ENCODE results near the gene ITPR1. TPM values are rescaled to one million over a fixed set of nuclear protein-coding genes. Genes with fewer than 3 reads are reported as not detected.

The ITPR1 gene
- total and polyA plus RNA-seq, 10 of the 15 experiments (the other 5 are each of a cell fraction or from before 2014, with no cell fraction given) = 12.2 to 239 (median 28.4) TPM

DNA sequence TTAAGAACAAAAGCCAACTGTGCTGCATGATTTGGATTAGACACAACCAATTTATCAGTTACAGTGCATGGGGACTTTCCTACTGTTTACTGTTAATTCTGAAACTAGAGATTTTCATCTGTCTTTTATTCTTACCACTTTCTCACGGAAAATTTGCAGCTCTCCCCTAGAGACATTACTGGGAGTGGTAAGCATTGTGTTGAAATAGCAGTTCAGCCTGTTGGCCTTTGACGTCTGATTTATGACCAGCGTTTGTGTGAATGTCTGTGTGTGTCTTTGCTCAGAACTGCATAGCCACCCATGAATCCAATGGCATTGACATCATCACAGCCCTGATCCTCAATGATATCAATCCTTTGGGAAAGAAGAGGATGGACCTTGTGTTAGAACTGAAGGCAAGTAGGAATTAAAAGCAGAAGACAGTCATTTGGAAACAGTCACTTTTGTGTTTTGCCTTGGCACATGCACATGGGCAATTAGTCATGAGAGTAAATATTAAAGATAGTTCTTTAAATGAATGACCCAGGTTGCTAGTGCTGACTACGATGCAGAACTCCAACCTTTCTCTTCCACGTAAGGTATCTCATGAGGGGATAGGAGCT is 283.9 kb downstream of the ITPR1 start (continued):
- TF ChIP-seq, protein P1, sequence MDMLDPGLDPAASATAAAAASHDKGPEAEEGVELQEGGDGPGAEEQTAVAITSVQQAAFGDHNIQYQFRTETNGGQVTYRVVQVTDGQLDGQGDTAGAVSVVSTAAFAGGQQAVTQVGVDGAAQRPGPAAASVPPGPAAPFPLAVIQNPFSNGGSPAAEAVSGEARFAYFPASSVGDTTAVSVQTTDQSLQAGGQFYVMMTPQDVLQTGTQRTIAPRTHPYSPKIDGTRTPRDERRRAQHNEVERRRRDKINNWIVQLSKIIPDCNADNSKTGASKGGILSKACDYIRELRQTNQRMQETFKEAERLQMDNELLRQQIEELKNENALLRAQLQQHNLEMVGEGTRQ (IDR thresholded peaks at IDR 0.05; ENCODE audit: borderline replicate concordance, low read depth, low read length) = no peak
- TF ChIP-seq JUND (IDR thresholded peaks at IDR 0.05; ENCODE audit: low read depth, low read length) = 0 out of 2 replicates have a peak, but pooled peaks have one; percentile 18
- TF ChIP-seq FOXM1 (IDR thresholded peaks at IDR 0.05; ENCODE audit: low read depth, low read length) = peak; percentile 97
- no peak for TF ChIP-seq TBL1XR1 (IDR thresholded peaks at IDR 0.05; ENCODE audit: low read depth, low read length)
- TF ChIP-seq STAT3 (IDR thresholded peaks at IDR 0.05; ENCODE audit: low read depth, low read length) = peak; percentile 73; the same call in 1 of the 2 replicates
- TF ChIP-seq RBBP5 (conservative IDR thresholded peaks at IDR 0.05) = no peak
- TF ChIP-seq RELA (IDR thresholded peaks at IDR 0.05; ENCODE audit: borderline replicate concordance, partially characterized antibody) = peak; percentile 77
- TF ChIP-seq CREM (IDR thresholded peaks at IDR 0.05; ENCODE audit: low read depth) = peak; percentile 81
- no peak for TF ChIP-seq ZNF622 (IDR thresholded peaks at IDR 0.05)
- TF ChIP-seq, protein P2, sequence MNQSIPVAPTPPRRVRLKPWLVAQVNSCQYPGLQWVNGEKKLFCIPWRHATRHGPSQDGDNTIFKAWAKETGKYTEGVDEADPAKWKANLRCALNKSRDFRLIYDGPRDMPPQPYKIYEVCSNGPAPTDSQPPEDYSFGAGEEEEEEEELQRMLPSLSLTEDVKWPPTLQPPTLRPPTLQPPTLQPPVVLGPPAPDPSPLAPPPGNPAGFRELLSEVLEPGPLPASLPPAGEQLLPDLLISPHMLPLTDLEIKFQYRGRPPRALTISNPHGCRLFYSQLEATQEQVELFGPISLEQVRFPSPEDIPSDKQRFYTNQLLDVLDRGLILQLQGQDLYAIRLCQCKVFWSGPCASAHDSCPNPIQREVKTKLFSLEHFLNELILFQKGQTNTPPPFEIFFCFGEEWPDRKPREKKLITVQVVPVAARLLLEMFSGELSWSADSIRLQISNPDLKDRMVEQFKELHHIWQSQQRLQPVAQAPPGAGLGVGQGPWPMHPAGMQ (IDR thresholded peaks at IDR 0.05; ENCODE audit: borderline replicate concordance) = no peak
- peak; percentile 99 for TF ChIP-seq GATAD2B (conservative IDR thresholded peaks at IDR 0.05; ENCODE audit: low read depth)
- TF ChIP-seq, protein P3, sequence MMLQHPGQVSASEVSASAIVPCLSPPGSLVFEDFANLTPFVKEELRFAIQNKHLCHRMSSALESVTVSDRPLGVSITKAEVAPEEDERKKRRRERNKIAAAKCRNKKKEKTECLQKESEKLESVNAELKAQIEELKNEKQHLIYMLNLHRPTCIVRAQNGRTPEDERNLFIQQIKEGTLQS (IDR thresholded peaks at IDR 0.05; ENCODE audit: borderline replicate concordance, extremely low read depth, low read depth, low read length) = no peak
- TF ChIP-seq LARP7 (IDR thresholded peaks at IDR 0.05) = no peak
- TF ChIP-seq, protein P4, sequence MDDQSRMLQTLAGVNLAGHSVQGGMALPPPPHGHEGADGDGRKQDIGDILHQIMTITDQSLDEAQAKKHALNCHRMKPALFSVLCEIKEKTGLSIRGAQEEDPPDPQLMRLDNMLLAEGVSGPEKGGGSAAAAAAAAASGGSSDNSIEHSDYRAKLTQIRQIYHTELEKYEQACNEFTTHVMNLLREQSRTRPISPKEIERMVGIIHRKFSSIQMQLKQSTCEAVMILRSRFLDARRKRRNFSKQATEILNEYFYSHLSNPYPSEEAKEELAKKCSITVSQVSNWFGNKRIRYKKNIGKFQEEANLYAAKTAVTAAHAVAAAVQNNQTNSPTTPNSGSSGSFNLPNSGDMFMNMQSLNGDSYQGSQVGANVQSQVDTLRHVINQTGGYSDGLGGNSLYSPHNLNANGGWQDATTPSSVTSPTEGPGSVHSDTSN (IDR thresholded peaks at IDR 0.05; ENCODE audit: insufficient replicate concordance, low read depth, low read length) = peak; percentile 76
- no peak for TF ChIP-seq MYC (IDR thresholded peaks at IDR 0.05; ENCODE audit: insufficient read depth, insufficient read length, insufficient replicate concordance, low read length, severe bottlenecking)
- no peak for TF ChIP-seq NR2C2 (IDR thresholded peaks at IDR 0.05; ENCODE audit: borderline replicate concordance, control insufficient read depth, insufficient read length, low read depth)
- TF ChIP-seq TAF1 (IDR thresholded peaks at IDR 0.05; ENCODE audit: borderline replicate concordance, low read depth, low read length) = no peak
- TF ChIP-seq, protein P5, sequence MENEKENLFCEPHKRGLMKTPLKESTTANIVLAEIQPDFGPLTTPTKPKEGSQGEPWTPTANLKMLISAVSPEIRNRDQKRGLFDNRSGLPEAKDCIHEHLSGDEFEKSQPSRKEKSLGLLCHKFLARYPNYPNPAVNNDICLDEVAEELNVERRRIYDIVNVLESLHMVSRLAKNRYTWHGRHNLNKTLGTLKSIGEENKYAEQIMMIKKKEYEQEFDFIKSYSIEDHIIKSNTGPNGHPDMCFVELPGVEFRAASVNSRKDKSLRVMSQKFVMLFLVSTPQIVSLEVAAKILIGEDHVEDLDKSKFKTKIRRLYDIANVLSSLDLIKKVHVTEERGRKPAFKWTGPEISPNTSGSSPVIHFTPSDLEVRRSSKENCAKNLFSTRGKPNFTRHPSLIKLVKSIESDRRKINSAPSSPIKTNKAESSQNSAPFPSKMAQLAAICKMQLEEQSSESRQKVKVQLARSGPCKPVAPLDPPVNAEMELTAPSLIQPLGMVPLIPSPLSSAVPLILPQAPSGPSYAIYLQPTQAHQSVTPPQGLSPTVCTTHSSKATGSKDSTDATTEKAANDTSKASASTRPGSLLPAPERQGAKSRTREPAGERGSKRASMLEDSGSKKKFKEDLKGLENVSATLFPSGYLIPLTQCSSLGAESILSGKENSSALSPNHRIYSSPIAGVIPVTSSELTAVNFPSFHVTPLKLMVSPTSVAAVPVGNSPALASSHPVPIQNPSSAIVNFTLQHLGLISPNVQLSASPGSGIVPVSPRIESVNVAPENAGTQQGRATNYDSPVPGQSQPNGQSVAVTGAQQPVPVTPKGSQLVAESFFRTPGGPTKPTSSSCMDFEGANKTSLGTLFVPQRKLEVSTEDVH (IDR thresholded peaks at IDR 0.05; ENCODE audit: low read depth, partially characterized antibody) = no peak
- TF ChIP-seq, protein P6, sequence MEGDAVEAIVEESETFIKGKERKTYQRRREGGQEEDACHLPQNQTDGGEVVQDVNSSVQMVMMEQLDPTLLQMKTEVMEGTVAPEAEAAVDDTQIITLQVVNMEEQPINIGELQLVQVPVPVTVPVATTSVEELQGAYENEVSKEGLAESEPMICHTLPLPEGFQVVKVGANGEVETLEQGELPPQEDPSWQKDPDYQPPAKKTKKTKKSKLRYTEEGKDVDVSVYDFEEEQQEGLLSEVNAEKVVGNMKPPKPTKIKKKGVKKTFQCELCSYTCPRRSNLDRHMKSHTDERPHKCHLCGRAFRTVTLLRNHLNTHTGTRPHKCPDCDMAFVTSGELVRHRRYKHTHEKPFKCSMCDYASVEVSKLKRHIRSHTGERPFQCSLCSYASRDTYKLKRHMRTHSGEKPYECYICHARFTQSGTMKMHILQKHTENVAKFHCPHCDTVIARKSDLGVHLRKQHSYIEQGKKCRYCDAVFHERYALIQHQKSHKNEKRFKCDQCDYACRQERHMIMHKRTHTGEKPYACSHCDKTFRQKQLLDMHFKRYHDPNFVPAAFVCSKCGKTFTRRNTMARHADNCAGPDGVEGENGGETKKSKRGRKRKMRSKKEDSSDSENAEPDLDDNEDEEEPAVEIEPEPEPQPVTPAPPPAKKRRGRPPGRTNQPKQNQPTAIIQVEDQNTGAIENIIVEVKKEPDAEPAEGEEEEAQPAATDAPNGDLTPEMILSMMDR (IDR thresholded peaks at IDR 0.05 in 2 of 3, conservative IDR thresholded peaks at IDR 0.05 in 1 of 3; ENCODE audit: control insufficient read depth in 2 of 3, extremely low read depth in 1 of 3, insufficient read depth in 1 of 3, low read depth in 3 of 3, low read length in 3 of 3) = no peak
- no peak; the same call in 1 of the 2 replicates for TF ChIP-seq RB1 (IDR thresholded peaks at IDR 0.05; ENCODE audit: borderline replicate concordance)
- TF ChIP-seq YY1 (IDR thresholded peaks at IDR 0.05; ENCODE audit: low read depth, low read length) = peak; percentile 32; the same call in 1 of the 2 replicates

Data from GM12878 (cell line).